Inferior parietal cortex (tissue), 1 donor: Measurements from ENCODE around the gene ATP2B1.
"Not testable (repeated sequence)": the region's sequence is repeated elsewhere in the genome, so short reads cannot be mapped to it uniquely, and the experiment has no call there.

ENCODE experiments used
- DNase-seq: peaks from one replicate; pipeline ENCODE4 v3.0.0-alpha.2; 2016; ENCODE audit errors: extremely low spot score

The ATP2B1 gene

GRCh38 chr12:89712706-89713105 lies 4.1 kb upstream of the ATP2B1 start:
- no peak for DNase-seq

- DNase-seq: no peak
Observed at GRCh38 chr12:89710873-89711750, 2.5 kb upstream of the ATP2B1 start.

GRCh38 chr12:89709995-89710872 lies 1.6 kb upstream of the ATP2B1 start:
- DNase-seq: no peak

GRCh38 chr12:89709157-89709994 lies 738 bp upstream of the ATP2B1 start:
- DNase-seq: peak; percentile 93

- DNase-seq: no peak
Observed at GRCh38 chr12:89707703-89708564, 704 bp downstream of the ATP2B1 start.

GRCh38 chr12:89706986-89707702 lies 1.5 kb downstream of the ATP2B1 start:
- DNase-seq: no peak

- DNase-seq: no peak
Observed at GRCh38 chr12:89706551-89706950, 2.1 kb downstream of the ATP2B1 start.

GRCh38 chr12:89704457-89704856 lies 4.2 kb downstream of the ATP2B1 start:
- DNase-seq: no peak

- DNase-seq: no peak
Observed at GRCh38 chr12:89703768-89704167, 4.9 kb downstream of the ATP2B1 start.

- DNase-seq: no peak
Observed at GRCh38 chr12:89702503-89702902, 6.1 kb downstream of the ATP2B1 start.

GRCh38 chr12:89701606-89702206 lies 6.9 kb downstream of the ATP2B1 start:
- DNase-seq: no peak

- no peak for DNase-seq
Observed at GRCh38 chr12:89700191-89700810, 8.3 kb downstream of the ATP2B1 start.

GRCh38 chr12:89698607-89699006 lies 10.0 kb downstream of the ATP2B1 start:
- no peak for DNase-seq

- DNase-seq: not testable (repeated sequence)
Observed at GRCh38 chr12:89697728-89698127, 10.9 kb downstream of the ATP2B1 start.

GRCh38 chr12:89697296-89697695 lies 11.3 kb downstream of the ATP2B1 start:
- no peak for DNase-seq

- DNase-seq: no peak
Observed at GRCh38 chr12:89695830-89696229, 12.8 kb downstream of the ATP2B1 start.

- no peak for DNase-seq
Observed at GRCh38 chr12:89695100-89695499, 13.5 kb downstream of the ATP2B1 start.

GRCh38 chr12:89694542-89694941 lies 14.1 kb downstream of the ATP2B1 start:
- DNase-seq: no peak

GRCh38 chr12:89693639-89694202 lies 14.9 kb downstream of the ATP2B1 start:
- DNase-seq: no peak
